ENCODE data around the gene VAMP8.
"Not testable (repeated sequence)": the region's sequence is repeated elsewhere in the genome, so short reads cannot be mapped to it uniquely, and the experiment has no call there.

VAMP8 gene

GRCh38 chr2:85579266-85579935, 2.0 kb downstream of the VAMP8 start:
- no peak for DNase-seq (ENCODE audit: low read depth)

- DNase-seq (ENCODE audit: low read depth), result no peak
Measured at GRCh38 chr2:85580206-85580605, 2.8 kb downstream of the VAMP8 start.

- DNase-seq (ENCODE audit: low read depth), result no peak
Measured at GRCh38 chr2:85582492-85582891, 5.1 kb downstream of the VAMP8 start.

- peak; percentile 20 for DNase-seq (ENCODE audit: low read depth)
Measured at GRCh38 chr2:85583667-85584353, 6.4 kb downstream of the VAMP8 start.

- DNase-seq (ENCODE audit: low read depth), result no peak
Measured at GRCh38 chr2:85584354-85584856, 7.0 kb downstream of the VAMP8 start, which contains the start of gene VAMP5. VAMP5 (plus strand) TSS chr2:85584431; CDS start chr2:85584491, 60 bp downstream.

- DNase-seq (ENCODE audit: low read depth), result no peak
Measured at GRCh38 chr2:85584857-85585780, 7.7 kb downstream of the VAMP8 start.

GRCh38 chr2:85585781-85586105, 8.4 kb downstream of the VAMP8 start:
- DNase-seq (ENCODE audit: low read depth), result no peak

GRCh38 chr2:85588236-85588635, 10.8 kb downstream of the VAMP8 start:
- DNase-seq (ENCODE audit: low read depth), result no peak

- no peak for DNase-seq (ENCODE audit: low read depth)
Measured at GRCh38 chr2:85588645-85589044, 11.3 kb downstream of the VAMP8 start.

GRCh38 chr2:85589181-85589580, 11.8 kb downstream of the VAMP8 start:
- DNase-seq (ENCODE audit: low read depth), result no peak

GRCh38 chr2:85589982-85590791, 12.8 kb downstream of the VAMP8 start:
- DNase-seq (ENCODE audit: low read depth), result no peak

GRCh38 chr2:85590950-85591349, 13.6 kb downstream of the VAMP8 start:
- DNase-seq (ENCODE audit: low read depth), result no peak

- no peak for DNase-seq (ENCODE audit: low read depth)
Measured at GRCh38 chr2:85591563-85591962, 14.2 kb downstream of the VAMP8 start.

- not testable (repeated sequence) for DNase-seq (ENCODE audit: low read depth)
Measured at GRCh38 chr2:85592299-85592698, 14.9 kb downstream of the VAMP8 start.

GRCh38 chr2:85593023-85593422, 15.6 kb downstream of the VAMP8 start:
- no peak for DNase-seq (ENCODE audit: low read depth)

GRCh38 chr2:85594715-85595300, 17.4 kb downstream of the VAMP8 start:
- no peak for DNase-seq (ENCODE audit: low read depth)

- DNase-seq (ENCODE audit: low read depth), result peak; percentile 85
Measured at GRCh38 chr2:85595301-85596025, 18.1 kb downstream of the VAMP8 start, which contains the start of gene RNF181. RNF181 (plus strand) TSS chr2:85595745; CDS start chr2:85595764, 19 bp downstream.

GRCh38 chr2:85596026-85596333, 18.6 kb downstream of the VAMP8 start:
- DNase-seq (ENCODE audit: low read depth), result no peak

GRCh38 chr2:85596486-85597143, 19.2 kb downstream of the VAMP8 start:
- no peak for DNase-seq (ENCODE audit: low read depth)

- no peak for DNase-seq (ENCODE audit: low read depth)
Measured at GRCh38 chr2:85597241-85597640, 19.9 kb downstream of the VAMP8 start.

All from activated gamma-delta T cell treated with anti-CD3 and anti-CD28 coated beads, Interleukin-2, amount 50 U/mL, for 16 hours (primary cell).